Heart left ventricle (tissue), 16 donors: ENCODE data around the gene PTPRE. TPM values are rescaled to one million over a fixed set of nuclear protein-coding genes. Genes with fewer than 3 reads are reported as not detected.
A peak's percentile ranks its signal among the peaks of the same experiment; 100 is the strongest.

ENCODE experiments used
- ATAC-seq, 4 donors: fragments of 200-7000 bp; cut with Tn5 transposase; one replicate each; pipeline ENCODE4 v1.9.1; 2020 to 2022; ENCODE audit warnings: moderate library complexity in 4 of 4, mild to moderate bottlenecking in 3 of 4, moderate number of reproducible peaks in 1 of 4
- DNase-seq, 5 donors: peaks; one replicate each; pipeline ENCODE4 v3.0.0-alpha.2; 2020
- H3K27ac ChIP-seq, 12 donors: fragments of 200-600 bp; sonication (generic) in 4 of 12; one replicate each; pipeline versions ENCODE4 v1.5.0 to v1.8.0; 2016 to 2022; ENCODE audit warnings: mild to moderate bottlenecking in 2 of 12
- H3K27me3 ChIP-seq, 9 donors: fragments of 200-600 bp; sonication (generic) in 2 of 9; one replicate each; pipeline versions ENCODE4 v1.5.1 to v1.8.0; 2016 to 2022; ENCODE audit warnings: mild to moderate bottlenecking in 3 of 9
- H3K36me3 ChIP-seq, 9 donors: fragments of 200-600 bp; sonication (generic) in 2 of 9; one replicate each; pipeline versions ENCODE4 v1.5.0 to v1.8.0; 2018 to 2022; ENCODE audit warnings: mild to moderate bottlenecking in 2 of 9
- H3K4me1 ChIP-seq, 12 donors: fragments of 200-600 bp; sonication (generic) in 4 of 12; one replicate each; pipeline versions ENCODE4 v1.5.0 to v1.8.0; 2016 to 2022; ENCODE audit warnings: mild to moderate bottlenecking in 3 of 12
- H3K4me3 ChIP-seq, 12 donors: fragments of 200-600 bp; sonication (generic) in 4 of 12; one replicate each; pipeline versions ENCODE4 v1.5.0 to v1.8.0; 2017 to 2022; ENCODE audit warnings: mild to moderate bottlenecking in 9 of 12, moderate library complexity in 4 of 12
- H3K9me3 ChIP-seq, 12 donors: fragments of 200-600 bp; sonication (generic) in 4 of 12; one replicate each; pipeline versions ENCODE4 v1.5.0 to v1.8.0; 2016 to 2022; ENCODE audit warnings: mild to moderate bottlenecking in 1 of 12
- CTCF ChIP-seq, 12 donors: fragments of 200-600 bp; sonication (generic) in 4 of 12; IDR thresholded peaks; one replicate each; pipeline versions ENCODE4 v1.5.0 to v1.8.0; 2018 to 2022; ENCODE audit warnings: antibody characterized with exemption in 12 of 12, mild to moderate bottlenecking in 5 of 12
- POLR2A ChIP-seq, 2 donors: fragments of 450-650 bp; IDR thresholded peaks; one replicate each; pipeline ENCODE4 v1.6.1; 2017; ENCODE audit warnings: antibody characterized with exemption in 2 of 2, mild to moderate bottlenecking in 2 of 2, moderate library complexity in 2 of 2
- WGBS, 4 donors: extraction: QIAGEN DNeasy Blood & Tissue Kit in 2 of 4; methylation state at CpG; one replicate each; pipeline versions ENCODE4 v1.1.5 to v1.1.7; 2013 to 2018; 5-methylcytosine and 5-hydroxymethylcytosine counted together
- intact Hi-C, 10 donors: fragments of 100-400 bp; cut with DNase I; formaldehyde crosslinking; loops; one replicate each; pipeline versions ENCODE4 v1.11.1 to v1.14.2; 2022
- polyA plus RNA-seq, 2 donors: library from polyadenylated mRNA; stranded (reverse); fragments of 200-250 nt; gene quantifications; one replicate each; pipeline ENCODE4 v1.2.3, GENCODE V29; 2013
- total RNA-seq, 9 donors: library from RNA; depleted of rRNA in 2 of 9; stranded (reverse); fragments of >200 nt in 2 of 9; fragmentation: NEBNext Ultra II Directional in 3 of 9; extraction: Animal tissue kit (Norgen Biotek cat#: 25700) in 3 of 9; gene quantifications; one replicate each; pipeline versions ENCODE4 v1.1.0 to v1.2.4, GENCODE V29; 2016 to 2023
- donor health status: ischemic (EF 13 %, LVEDD 7.1; RV severe dilation, severe dysfunction).
- donor health status: healthy with polysubstance abuse.
- donor health status: DM: no; HTN: yes; CAD: no.
- donor health status: DM: no; HTN: no; CAD: no.
- donor health status: ischemic (EF 25% LVEDD 6.9; RV normal size, moderate dysfunction).
- donor health status: ischemic (EF 25% LVEDD 5.7; RV mildly dilated, moderate dysfunction).
- donor health status: healthy.
- donor health status: DM: yes; HTN: yes; CAD: no.
- donor health status: ischemic (EF 35%, LVEDD 5.7; RV mildly dilated, moderate dysfunction).
- donor health status: nonischemic (EF 11% LVEDD 7.7; RV severe dilation, severe dysfunction).
- donor health status: DM: yes; HTN: yes; CAD: no.
- donor health status: PGD.
- donor health status: ischemic (EF 29% LVEDD 5.4; RV normal size, mild dysfunction).
- donor health status: nonischemic (EF 23%, LVEDD 6.1; RV moderate dilation, normal function).

Gene PTPRE
- total and polyA plus RNA-seq, 11 donors: 6.9 to 55.0 (median 24.1) TPM

DNA sequence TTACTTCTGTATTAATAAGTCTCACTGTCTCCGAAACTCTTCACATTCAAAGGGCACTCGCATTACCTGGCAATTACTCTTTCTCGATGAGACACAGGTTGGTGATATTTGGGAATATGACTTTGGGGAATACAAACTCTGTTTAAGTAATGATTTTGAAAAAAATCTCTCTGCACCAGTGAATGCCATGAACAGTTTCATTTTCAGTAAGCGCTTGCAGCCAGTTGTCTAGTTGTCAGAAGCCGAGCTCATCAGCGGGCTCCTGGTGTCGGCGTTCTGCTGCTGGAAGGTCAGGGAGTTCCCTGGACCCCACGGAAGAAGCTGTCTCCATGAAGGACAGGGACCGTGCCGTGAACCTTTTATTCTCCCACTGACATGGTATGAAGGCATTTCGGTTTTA, 57.7 kb downstream of the PTPRE start:
- Histone ChIP-seq H3K4me1 (peaks cover 0 to 28% (median 15%) of the 10 kb centered on the region in 12 donors), H3K36me3 (no peaks in the 10 kb centered on the region), H3K9me3 (no peaks in the 10 kb centered on the region), H3K27me3 (no peaks in the 10 kb centered on the region), H3K4me3 (no peak overlapping the region), H3K27ac (no peak overlapping the region)
- DNase-seq (no peak), ATAC-seq (no peak)
- intact Hi-C loops: loop anchor here in 2 of 10 donors (5.0 kb wide), 1 partner anchor 52 kb away; no protein-coding TSS in a partner anchor
- 77 to 87% (median 82%) methylated on average over 12 of the region's 12 CpGs for WGBS, 4 donors
- TF ChIP-seq CTCF (IDR thresholded peaks at IDR 0.05) (no peak), POLR2A (IDR thresholded peaks at IDR 0.05) (no peak)

DNA sequence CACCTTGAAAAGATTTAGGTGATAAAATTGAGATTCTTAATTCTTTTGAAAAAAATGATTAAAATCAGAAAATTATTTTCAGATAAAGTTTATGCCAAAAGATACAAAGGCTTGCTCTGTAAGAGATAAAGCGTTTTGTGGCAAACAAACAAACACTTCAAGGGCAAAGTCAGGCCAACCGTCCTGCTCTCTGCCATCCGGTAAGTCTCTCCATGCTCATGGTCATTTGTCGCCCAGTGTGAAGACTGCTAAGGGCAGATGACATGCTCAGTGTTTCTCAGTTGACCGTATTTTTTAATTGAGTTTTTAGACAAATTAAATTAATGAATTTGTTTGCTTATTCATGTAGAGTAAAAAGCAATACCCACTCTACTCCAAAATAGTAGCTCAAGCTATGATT, 60.0 kb downstream of the PTPRE start:
- intact Hi-C loops: loop anchor here in 2 of 10 donors (5.0 kb wide), 1 partner anchor 55 kb away; no protein-coding TSS in a partner anchor
- no peak for DNase-seq
- 88 to 93% (median 91%) methylated on average over 5 of the region's 5 CpGs for WGBS, 4 donors

DNA sequence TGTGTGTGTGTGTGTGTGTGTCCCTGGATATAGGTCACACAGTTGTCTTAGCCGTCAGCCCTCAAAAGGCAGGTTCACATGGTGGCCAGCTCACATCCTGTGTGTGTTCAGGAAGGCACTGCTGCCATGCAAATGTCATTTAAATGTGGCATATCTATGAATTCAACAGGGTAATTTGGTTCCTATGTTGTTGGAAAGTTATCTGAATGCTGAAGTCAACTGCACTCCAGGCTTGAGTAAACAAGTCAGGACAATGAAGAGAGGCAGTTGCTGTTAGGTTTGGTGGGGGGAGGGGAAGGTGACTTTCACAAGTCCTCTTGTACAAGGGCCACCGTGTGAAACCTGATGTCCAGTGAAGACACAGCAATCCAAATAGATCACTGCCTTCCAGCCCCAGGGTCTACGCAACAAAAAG, 61.1 kb downstream of the PTPRE start:
- DNase-seq (no peak), ATAC-seq (peak in 3 of 4 donors; percentile 6 to 40 (median 24))
- no peaks in the 10 kb centered on the region for H3K9me3 ChIP-seq
- H3K4me3 ChIP-seq: no peak overlapping the region
- no peak for TF ChIP-seq CTCF (IDR thresholded peaks at IDR 0.05)
- TF ChIP-seq POLR2A (IDR thresholded peaks at IDR 0.05): no peak
- no peaks in the 10 kb centered on the region for H3K36me3 ChIP-seq
- intact Hi-C loops: loop anchor here in 2 of 10 donors (5.0 kb wide), 1 partner anchor 56 kb away; no protein-coding TSS in a partner anchor
- H3K27me3 ChIP-seq: no peaks in the 10 kb centered on the region
- H3K4me1 ChIP-seq: peaks cover 0 to 33% (median 17%) of the 10 kb centered on the region in 12 donors
- WGBS, 4 donors: 63 to 70% (median 65%) methylated on average over 3 of the region's 3 CpGs
- peak overlapping the region; percentile 33 to 85 (median 72) for H3K27ac ChIP-seq

More for the DNA sequence above, 60.0 kb downstream of the PTPRE start:
- no peaks in the 10 kb centered on the region for H3K27me3 ChIP-seq
- no peaks in the 10 kb centered on the region for H3K36me3 ChIP-seq
- no peak overlapping the region for H3K4me3 ChIP-seq
- no peaks in the 10 kb centered on the region for H3K9me3 ChIP-seq
- peaks cover 0 to 28% (median 17%) of the 10 kb centered on the region in 12 donors for H3K4me1 ChIP-seq
- H3K27ac ChIP-seq: no peak overlapping the region
- ATAC-seq: no peak
- TF ChIP-seq POLR2A (IDR thresholded peaks at IDR 0.05) (no peak), CTCF (IDR thresholded peaks at IDR 0.05) (no peak)

GRCh38 chr10:127968659-127969058, 61.8 kb downstream of the PTPRE start:
- ATAC-seq (peak; percentile 61 to 75 (median 69)), DNase-seq (no peak)
- Histone ChIP-seq H3K4me1 (peaks cover 0 to 39% (median 17%) of the 10 kb centered on the region in 12 donors), H3K9me3 (no peaks in the 10 kb centered on the region), H3K27me3 (no peaks in the 10 kb centered on the region), H3K4me3 (no peak overlapping the region), H3K27ac (peak overlapping the region; percentile 33 to 85 (median 72)), H3K36me3 (no peaks in the 10 kb centered on the region)
- intact Hi-C loops: loop anchor here in 2 of 10 donors (5.0 kb wide), 1 partner anchor 56 kb away; no protein-coding TSS in a partner anchor
- 17 to 26% (median 21%) methylated on average over 1 of the region's 1 CpG for WGBS, 4 donors
- TF ChIP-seq POLR2A (IDR thresholded peaks at IDR 0.05): no peak
- no peak for TF ChIP-seq CTCF (IDR thresholded peaks at IDR 0.05)
